HG02840 (cell line): ENCODE measurements around the gene CPNE2.

Source experiments
- ATAC-seq: cut with Tn5 transposase; IDR thresholded peaks from one replicate; pipeline ENCODE4 v1.9.1; 2021; ENCODE audit warnings: mild to moderate bottlenecking, moderate library complexity, moderate number of reproducible peaks; ENCODE audit not compliant: unreplicated experiment, low FRiP score

Gene CPNE2

GRCh38 chr16:57141822-57142631, 49.6 kb downstream of the CPNE2 start:
- ATAC-seq: no peak

DNA sequence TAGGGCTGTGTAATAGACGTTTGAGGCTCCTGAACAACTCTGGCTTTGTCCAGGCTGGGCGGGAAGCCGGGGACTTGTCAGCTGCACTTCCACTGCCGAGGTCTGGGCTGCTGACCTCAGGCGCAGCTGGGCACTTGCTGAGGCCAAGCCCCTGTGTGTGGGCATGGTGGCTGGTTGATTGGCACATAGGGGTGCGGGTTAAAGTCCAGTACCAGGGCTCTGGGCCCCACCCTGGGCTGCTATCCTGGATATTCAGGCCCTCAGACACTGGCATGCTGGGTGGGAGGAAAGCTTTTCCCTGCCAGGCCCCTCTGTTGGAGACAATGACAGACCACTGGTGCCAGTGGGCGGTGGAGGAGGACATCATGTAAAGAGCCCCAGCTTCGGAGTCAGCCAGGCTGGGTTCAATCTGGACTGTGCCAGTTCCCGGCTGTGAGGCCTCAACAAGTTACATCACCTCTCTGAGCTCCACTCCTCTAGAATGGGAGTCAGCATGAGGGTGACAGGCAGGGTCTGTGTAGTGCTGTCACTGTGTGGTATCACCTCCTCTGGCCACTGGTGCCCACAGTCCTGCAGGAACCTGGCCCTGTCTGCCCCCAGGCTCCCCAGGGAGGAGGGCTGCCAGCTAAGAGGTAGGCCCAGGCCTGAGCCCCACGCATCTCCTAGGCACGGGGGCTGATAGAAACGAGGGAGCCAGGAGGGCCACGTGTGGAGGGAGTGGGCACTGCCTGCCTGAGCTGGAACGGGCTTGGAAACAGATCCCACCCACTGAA, 51.0 kb downstream of the CPNE2 start:
- no peak for ATAC-seq

DNA sequence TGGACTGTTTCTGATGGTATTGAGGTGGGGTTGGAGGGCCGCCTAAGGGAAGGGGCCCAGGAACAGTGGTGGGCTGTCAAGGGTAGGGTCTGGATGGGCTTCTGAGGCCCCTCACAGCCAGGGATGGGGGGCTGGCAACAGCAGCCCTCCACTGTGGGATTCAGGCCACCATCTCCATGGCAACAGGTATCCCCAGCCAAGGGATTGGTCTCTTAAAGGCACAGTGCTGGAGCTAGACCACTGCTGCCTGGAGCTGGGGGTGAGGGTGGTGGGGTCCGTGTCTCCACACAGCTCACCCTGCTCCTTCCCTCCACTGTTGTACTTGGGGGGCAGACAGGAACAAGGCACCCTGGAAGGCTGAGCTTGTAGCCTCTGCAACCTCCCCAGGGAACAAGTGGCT, 51.6 kb downstream of the CPNE2 start:
- ATAC-seq: no peak

GRCh38 chr16:57145046-57146021, 53.0 kb downstream of the CPNE2 start:
- ATAC-seq: no peak

DNA sequence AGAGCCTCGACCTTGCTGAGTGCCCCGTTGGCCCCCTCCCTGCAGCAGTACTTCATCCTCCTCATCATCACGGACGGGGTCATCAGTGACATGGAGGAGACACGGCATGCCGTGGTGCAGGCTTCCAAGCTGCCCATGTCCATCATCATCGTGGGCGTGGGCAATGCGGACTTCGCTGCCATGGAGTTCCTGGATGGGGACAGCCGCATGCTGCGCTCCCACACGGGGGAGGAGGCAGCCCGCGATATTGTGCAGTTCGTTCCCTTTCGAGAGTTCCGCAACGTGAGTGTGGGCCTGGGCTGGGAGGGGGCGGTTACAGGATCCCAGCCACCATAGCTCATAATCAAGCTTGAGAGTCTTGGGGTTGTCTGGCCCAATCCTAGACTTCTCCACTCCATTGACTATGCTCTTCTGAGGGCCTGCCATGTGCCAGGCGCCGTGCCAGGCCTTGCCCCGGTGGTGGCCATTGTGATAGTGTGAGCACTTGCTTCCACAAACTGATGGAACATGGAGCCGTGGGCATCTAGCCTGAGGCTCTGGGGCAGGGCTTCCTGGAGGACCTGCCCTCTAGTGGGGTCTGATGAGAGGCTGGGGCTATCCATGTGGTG, 53.8 kb downstream of the CPNE2 start:
- no peak for ATAC-seq

DNA sequence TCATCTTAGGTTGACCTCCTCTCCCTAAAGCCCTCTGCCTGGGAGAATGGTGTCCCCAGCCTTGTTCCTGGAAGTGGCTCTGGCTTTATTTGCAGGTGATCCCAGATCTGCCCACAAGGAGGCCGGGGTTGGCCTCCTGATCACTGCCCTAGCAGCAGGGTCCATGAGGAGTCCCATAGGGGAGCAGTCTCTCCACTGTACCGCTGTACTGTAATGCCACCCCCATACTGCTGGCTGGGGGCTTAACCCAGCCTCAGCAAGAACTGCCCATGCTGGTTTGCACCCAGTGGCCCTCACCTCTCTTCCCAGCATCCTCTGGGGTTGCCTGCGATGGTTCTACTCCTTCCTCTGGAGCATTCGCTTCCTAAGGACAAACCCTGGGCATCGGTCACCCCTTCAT, 54.4 kb downstream of the CPNE2 start:
- no peak for ATAC-seq

GRCh38 chr16:57147381-57148221, 55.2 kb downstream of the CPNE2 start:
- ATAC-seq: no peak

- no peak for ATAC-seq
These were observed 56.1 kb downstream of the CPNE2 start for GRCh38 chr16:57148481-57148880.

GRCh38 chr16:57149391-57149790, 57.0 kb downstream of the CPNE2 start:
- ATAC-seq: no peak

GRCh38 chr16:57150682-57151330, 58.4 kb downstream of the CPNE2 start:
- ATAC-seq: no peak

GRCh38 chr16:57151369-57151768, 59.0 kb downstream of the CPNE2 start:
- ATAC-seq: no peak

DNA sequence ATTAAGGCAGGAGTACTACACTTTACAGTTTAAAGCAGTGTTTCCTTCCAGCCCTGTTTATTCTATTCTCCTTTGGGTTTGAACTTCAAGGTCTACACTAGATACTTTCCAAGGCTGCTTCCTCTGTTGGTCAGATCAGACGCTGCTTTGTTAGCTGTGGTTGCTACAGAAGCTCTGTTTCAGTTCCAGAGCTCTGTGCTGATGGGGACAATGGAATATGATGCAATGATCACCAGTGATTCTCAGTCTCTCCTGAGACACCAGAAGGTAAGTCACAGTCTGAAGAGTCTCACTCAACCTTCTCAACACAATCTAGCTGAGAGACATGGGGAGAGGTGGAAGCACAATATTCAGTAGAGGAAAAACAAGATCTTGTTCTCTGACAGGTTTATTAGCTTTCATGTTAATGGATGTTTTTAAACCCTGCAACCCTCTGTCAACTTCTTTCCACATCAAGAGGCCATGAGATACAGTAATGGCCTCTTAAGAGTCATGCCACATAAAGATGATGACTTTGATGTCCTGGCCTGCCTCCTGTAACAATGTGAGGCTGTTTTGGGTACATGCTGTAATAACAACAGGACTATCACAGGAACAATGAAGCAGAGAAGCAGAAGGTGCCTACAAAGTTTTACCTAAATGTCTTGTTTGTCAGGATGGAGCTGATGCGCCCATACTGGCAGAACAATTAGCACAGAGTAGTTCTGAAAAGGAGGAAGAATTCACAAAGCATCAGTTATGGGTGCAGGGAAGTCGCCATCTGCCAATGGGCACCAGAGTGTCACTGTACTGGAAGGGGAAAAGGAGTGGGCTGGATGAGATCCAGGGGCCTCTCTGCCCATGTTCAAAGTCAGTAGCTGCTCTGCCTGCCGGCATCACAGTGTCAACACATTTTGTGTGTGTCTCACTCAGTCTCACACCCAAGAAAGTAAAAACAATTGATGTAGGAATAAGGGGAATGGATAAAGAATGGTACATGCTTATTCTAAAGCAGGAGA, 60.0 kb downstream of the CPNE2 start:
- ATAC-seq: no peak

- ATAC-seq: no peak
These were observed 61.5 kb downstream of the CPNE2 start for GRCh38 chr16:57153841-57154240.

GRCh38 chr16:57155702-57156350, 63.4 kb downstream of the CPNE2 start:
- ATAC-seq: no peak

DNA sequence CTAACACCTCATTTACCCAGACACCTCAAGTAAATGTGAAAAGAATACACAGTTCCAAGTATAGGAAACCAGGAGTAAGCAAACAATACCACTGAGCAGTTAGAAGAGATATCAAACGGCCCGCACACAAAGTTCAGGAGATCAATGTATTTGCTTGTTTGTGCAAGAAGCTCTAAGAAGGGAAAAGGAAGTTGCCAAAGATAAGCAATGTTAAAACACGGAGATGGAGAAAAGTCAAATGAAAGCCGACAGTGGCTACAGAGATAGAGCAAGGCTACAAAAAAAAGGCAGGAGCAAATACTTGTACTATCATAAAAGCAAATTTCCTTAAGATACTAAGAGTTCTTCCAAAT, 63.9 kb downstream of the CPNE2 start:
- no peak for ATAC-seq

DNA sequence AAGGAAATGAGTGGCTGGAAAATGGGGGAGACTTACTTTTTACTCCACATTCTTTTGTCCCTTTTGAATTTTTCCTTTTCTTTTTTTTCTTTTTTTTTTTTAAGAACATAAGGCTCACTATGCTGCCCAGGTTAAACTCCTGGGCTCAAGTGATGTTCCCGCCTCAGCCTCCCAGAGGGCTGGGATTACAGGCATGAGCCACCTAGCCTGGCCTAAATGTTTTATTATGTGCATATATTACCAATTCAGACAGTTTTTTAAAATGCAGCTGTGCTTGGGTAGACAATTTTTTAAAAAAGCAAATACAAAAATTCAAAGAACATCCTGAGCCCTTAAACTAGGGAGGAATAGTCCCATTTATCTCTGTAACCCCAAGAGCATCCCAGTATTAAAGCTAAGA, 65.2 kb downstream of the CPNE2 start:
- ATAC-seq: no peak

- no peak for ATAC-seq
These were observed 67.1 kb downstream of the CPNE2 start for GRCh38 chr16:57159447-57159846.
